EL (cell line): ENCODE data around the gene PGLYRP1.

Experiments
- DNase-seq: peaks from one replicate; pipeline ENCODE4 v3.0.0-alpha.2; 2016

PGLYRP1 gene

DNA sequence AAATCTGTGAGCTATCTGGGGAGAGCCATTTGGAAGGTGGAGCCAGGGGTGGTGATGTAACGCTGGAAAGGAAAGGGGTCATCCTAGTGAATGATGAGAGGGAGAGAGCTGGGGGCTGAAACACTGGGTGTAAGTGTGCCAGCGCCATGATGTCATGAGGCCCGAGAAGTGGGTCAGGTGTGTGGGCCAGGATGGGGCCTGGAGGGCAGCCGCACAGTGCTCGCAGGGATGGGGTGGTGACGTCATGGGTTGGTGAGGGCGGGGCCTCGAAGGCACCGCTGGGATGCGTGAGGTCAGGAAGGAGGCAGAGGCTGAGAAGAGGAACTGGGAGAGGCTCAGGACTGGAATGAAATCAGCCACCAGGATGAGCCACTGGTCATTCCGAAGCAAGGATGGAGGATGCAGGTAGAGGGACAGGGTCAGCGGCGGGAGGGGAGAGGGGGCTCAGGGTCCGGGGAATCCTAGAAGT lies 23.2 kb downstream of the PGLYRP1 start:
- peak; percentile 55 for DNase-seq

DNA sequence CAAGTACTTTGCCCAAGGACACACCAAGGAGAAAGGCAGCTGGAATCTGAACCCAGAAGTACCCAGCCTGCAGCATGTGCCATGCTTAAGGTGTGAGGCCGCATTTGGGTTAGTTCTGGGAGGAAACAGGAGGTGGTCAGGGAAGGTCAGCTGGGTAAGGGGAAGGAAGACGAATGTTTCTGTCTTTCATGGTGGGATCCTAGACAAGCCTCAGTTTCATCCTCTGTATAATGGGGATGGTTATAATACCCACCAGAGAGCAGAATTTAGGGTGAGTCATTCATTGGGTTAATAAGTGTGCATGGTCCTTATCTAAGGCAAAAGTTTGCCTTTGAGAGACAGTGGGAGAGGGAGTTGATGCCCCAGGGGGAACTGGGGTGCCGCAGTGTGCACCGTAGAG lies 24.0 kb downstream of the PGLYRP1 start:
- no peak for DNase-seq

DNA sequence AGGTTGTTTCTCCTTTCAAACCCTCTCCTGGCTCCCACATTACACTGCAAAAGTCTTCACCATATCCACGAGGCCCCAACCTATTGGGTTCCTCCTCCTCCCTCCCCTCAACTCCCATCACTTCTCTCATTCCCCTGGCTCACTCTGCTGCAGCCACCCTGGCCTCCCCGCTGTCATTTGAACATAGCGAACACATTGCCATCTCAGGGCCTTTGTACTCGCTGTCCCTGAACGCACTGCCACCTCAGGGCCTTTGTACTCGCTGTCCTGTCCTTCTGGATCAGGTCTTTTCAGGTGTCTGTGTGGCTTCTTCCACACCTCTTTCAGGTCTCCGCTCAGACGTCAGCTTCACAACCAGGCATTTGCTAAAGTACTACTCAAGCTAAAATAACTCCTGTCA lies 25.9 kb downstream of the PGLYRP1 start:
- no peak for DNase-seq

DNA sequence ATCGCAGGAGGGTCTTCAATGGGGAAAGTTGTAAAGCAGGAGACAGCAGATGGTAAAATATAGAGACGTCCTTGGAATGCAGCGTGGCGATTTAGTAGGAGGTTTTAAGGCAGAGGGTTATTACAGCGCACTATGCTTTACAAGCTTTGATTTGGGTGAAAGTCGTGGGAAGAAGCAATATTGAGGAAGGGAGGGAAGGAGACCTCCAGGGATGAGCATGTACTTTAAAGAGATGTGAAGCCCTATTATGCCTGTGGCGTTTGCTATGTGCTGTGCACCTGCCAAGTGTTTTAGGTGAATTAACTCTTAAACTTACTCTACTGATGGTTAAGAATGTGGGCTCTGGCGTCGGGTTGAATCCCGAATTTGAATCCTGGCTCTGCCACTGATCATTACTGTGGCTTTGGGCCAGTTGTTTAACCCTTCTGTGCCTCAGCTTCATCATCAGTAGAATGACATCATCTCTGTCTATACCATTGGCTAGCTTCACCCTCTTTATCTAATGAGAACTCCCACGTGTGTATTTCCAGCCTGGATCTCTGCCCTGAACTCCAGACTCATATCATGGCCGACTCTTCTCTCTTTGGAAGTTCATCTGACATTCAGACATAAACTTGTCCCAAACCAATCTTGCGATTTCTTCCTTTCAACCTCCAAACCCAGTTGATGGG lies 27.0 kb downstream of the PGLYRP1 start:
- DNase-seq = peak; percentile 28

DNA sequence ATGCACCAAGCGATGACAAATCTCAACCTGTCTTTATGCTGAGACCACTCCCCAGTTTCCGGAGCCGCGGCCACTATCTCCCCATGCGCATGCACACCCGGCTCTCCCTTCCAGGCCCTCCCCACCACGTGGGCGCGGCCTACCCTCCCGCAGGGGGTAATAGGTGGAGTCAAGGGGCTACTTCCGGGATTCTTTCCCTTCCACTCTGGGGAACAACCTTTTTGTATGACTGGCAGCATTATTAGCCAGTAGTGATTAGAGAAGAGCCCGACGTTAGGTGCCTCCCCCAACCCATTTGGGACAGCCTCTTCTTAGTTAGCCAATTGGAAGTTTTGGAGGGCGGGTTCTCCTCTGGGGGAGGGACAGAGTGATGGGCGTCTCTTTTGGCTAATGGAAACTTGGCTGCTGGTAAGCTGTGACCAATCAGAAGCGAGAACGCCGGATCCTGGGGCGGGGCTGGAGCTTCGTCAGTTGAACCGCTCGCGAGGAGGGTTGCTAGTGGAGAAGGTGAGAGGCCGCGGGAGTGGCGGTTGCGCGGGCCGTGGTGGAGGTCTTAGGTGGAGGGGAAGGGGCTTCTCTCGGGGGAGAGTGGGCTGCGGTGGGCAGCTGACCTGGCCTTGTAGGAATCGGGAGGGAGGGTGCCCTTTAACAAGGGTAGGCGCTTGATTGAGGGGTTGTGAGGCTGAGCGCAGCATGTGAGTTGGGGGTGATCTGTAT lies 27.7 kb downstream of the PGLYRP1 start, which contains the start of gene CCDC61:
Gene CCDC61, plus strand, starts transcription at position 470 of the 717 bp plus-strand sequence. CDS start 7,552 bp downstream, outside the sequence.
- DNase-seq = peak; percentile 100

DNA sequence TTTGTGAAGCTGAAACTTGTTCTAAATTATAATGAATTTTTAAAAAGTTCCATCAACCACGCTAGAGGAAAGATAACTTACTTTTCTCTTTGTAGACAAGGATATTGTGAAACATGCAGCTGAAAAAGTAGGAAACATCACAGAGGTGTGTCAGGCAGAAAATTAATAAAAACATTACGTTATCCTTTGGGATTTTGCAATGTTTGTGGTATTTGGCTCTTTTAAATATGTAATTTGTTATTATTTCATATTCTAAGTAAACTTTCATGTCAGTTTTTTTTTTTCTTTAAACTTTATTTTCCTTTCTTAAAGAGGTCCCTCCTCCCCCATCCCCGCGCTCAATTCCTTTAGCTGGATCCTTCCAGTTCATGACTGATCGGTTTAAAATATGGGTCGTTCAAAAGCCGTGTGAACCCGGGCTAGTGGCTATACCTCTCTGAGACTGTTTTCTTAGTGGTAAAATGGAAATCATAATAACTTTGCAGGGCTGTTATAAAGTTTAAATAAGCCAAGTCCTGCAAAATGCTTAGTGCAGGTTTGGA lies 28.3 kb downstream of the PGLYRP1 start:
- no peak for DNase-seq

DNA sequence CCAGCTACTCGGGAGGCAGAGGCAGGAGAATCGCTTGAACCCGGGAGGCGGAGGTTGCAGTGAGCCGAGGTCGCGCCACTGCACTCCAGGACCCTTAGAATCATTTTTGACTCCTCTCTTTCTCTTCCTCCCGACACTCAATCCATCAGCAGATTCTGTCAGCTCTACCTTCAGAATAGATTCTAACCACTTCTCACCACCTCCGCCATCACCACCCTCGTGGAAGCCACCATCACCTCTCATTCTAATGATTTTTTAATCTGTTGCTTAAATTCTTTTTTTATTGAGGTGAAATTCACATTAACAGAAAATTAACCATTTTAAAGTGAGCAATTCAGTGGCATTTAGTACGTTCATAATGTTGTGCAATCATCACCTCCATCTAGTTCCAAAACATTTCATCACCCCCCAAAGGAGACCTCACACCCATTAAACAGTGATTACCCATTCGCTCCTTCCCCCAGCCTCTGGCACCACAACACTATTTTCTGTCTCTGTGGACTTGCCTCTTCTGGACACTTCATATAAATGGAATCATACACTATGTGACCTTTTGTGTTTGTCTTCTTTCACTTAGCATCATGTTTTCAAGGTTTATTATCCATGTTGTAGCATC lies 32.6 kb downstream of the PGLYRP1 start:
- DNase-seq = no peak

DNA sequence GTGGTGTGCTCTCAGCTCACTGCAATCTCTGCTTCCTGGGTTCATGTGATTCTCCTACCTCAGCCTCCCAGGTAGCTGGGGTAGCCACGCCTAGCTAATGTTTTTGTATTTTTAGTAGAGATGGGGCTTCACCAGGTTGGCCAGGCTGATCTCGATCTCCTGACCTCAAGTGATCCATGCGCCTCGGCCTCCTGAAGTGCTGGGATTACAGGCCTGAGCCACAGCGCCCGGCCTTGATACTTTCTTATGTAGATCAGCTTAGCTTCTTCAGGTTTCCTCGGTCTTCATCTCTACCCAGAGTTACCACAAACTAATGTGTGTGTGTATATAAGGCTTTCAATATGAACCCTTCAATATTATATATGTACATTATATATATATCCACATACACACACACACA lies 37.5 kb downstream of the PGLYRP1 start:
- DNase-seq = no peak

DNA sequence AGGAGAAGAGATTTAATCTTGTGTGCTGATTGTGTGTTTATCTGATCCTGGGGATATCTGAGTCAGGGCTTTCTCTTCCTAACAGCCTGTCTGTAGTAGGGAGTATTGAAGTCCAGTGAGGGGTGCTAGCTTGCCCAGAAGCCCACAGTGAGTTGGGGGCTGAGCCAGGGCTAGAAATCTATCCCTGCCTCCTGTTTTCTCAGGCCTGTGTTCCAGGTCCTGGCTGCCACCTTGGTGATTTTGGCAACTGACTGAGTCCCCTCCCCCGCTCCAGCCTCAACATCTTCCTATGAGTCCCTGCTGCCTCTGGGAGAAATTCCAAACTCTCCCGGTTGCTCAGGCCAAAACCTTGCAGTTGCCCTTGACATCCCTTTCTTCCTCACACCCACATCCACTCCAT lies 41.5 kb downstream of the PGLYRP1 start:
- no peak for DNase-seq

DNA sequence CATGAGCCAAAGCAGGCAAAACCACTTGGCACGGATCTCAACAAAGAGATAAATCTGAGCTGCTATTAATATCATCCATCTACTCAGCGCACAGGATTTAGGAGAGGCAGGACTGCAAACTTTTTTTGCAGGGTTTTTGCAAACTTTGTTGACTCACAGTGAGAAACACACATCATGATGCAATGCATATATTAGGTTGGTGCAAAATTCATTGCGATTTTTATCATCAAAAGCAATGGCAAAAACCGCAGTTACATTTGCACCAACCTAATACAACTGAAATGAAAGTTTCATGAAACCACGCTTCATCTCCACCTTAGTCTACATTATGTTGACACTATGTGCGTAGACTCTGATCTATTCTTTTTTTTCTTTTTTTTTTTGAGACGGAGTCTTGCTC lies 44.7 kb downstream of the PGLYRP1 start:
- DNase-seq = no peak

DNA sequence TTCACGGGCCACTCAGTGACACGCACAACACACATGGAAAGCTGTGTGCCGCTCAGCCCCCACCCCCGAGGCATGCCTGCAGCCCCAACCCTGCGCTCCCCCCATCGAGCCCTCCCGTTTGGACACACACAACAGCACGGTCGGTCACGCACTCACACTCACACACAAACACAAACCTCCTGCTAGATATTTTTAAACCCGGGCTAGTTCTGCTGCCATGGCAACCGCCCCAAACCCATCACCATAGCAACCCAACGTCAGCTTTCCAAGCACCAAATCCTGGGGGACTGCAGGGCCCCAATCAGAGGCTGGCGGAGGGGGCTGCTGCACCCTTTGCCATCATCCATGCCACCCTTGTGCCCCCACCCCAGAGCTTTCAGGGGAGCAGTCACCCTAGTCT lies 46.7 kb downstream of the PGLYRP1 start:
- DNase-seq = no peak

DNA sequence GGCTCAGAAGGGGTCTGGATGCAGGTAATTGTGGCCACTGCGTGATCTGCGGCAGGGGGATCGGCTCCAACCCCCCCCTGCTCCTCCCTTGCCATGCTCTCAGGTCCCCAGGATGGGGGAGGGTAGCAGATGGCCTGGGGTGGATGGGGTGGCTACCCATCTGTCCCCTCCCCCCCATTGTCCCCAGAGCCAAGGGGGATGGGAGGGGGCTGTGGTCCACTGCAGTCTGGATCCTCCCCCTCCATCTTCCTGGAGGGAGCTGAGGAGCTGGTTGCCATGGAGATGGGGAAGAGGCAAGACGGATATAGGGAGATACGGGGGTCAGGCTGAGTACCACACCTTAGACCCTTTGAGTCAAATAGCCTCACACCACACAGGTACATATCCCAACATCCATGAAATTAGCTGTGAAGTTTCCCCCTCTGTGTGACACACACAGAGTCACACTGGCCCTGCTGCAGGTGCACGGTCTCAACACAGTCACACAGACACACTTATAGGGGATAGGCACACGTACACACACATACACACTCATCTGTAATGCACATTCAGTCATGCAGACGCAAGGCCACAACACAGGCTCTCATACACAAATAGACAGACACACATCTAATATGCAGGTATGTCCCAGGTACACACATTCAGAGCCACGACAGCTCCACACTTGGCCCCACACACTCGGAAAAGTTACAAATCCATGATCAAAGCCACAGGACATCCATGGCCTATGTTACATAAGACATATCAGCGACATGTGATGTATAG lies 47.4 kb downstream of the PGLYRP1 start:
- no peak for DNase-seq

DNA sequence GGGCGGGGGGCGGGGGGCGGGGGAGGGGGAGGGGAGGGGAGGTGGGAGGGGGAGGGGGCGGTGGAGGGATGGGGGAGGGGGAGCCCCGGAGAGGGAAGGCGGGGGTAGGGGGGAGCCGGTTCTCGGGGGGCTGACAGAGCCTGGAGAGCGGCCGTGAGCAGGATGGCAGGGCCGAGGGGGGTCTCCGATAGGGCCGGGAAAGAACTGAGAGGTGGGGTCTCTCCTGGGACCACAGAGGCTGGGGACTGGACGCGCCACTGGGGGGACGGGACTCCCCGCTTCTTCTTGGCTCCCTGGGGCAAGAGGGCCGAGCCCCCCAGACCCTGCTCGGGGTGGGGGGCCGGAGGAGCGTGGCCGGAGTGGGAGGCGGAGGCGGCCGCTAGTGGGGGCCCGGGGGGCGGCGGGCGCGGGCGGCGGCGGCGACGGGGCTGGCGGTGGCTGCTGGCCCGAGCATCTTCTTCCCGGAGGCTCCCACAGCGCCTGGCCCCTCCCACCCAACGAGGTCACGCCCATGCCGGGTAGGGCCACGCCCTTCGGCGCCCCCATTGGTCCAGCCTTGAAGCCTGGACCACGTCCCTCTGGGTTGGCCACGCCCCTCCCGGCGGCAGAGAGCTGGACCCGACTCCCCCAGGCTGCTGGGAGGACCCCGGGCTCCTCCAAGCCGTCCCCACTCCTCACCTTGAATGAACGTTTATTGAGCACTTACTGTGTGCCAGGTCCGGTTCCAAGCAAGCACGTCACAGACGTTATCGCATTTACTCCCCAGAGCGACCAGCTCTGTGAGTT lies 49.1 kb downstream of the PGLYRP1 start, which contains the start of gene NOVA2:
Gene NOVA2, minus strand, starts transcription at position 313 of the 786 bp plus-strand sequence. CDS start 514 bp downstream, outside the sequence.
- DNase-seq = peak; percentile 39

DNA sequence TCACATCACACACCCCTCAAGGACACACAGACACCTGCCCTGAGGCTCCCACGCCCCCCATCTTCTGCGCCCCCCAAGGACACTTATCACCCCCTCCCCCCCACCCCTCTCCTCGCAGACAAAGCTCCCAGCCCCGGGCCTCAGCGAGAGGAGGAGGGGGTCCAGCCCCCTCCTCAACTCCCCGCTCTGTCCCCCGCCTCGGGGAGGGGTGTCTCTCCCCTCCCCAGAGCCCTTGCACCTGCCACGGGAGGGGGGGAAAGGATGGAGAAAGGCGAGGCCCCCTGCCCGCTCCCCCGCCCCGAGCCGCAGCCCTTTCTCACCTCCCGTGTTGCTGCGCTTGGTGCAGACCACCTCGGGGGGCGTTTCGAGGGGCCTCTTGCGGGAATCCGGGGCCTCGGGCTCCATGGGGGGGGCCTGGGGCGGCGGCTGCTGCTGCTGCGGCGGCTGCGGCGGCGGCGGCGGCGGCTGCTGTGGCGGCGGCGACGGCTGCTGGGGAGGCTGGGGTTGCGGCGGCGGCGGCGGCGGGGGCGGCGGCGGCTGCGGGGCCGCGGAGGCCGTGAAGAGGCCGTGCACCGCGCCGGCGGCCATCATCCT lies 49.8 kb downstream of the PGLYRP1 start:
- DNase-seq = no peak

DNA sequence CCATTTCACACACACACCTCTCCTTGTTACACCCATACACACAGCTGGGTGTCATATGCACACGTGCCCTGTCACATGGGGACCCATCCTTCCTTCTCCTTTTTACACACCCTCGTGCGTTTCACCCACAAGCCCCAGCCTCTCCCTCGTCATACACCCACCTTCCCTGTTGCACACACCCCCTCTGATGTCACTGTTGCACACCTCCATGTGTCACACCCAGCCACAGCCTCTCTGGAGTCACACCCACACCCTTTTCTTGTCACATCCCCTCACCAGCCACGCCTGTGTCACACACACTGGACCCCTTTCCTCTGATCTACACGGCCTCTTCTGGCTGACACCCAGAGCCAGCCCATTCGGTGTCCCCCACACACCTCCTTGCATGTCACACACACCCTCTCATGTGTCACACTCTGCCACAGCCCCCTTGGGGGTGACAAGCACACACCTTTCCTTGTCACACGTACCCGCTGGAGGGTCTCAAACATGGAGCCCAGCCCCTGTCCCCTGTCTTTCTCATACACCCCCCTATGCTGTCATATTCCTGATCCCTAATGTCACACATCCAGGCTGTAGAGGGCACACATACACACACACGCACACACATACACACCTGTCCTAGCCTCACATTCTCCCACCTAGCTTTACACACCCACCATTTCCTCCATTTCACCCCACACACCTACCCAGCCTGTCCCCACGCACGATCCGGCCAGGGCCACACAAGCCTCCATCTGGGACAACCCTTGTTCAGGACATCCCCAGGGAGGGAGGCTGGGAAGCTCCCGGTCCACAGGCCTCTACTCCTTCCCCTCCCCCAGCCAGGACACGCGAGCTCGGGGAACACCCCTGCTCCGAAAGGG lies 50.5 kb downstream of the PGLYRP1 start:
- no peak for DNase-seq

DNA sequence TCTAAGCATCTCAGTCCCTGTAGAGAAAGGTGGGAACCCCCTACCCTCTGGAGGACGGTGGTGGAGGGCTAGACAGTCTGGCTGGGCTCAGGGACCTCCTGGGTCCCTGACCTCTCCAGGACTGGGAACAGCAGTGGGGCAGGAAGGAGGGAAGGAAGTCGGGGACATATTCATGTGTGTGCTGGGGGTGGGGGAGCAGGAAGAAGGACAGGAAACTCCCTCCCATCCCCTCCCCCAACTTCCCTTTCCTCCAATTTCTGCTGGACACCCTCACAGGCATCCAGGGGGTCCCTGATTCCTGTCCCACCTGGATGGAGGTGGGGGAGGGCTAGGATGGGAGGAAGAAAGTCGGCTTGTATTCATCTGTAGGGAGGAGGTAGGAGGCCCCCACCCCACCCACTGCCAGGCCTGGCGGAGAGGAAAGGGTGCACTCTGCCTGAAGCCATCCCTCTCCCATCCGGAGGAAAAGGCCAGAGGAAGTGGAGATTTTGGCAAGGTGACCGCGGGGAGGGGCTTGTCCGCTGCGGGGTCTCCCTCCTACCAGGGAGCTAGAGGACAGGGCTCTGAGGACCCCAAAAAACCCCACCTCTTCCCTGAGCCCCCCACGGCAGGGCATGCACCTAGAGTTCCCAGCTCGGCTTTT lies 51.5 kb downstream of the PGLYRP1 start:
- no peak for DNase-seq

DNA sequence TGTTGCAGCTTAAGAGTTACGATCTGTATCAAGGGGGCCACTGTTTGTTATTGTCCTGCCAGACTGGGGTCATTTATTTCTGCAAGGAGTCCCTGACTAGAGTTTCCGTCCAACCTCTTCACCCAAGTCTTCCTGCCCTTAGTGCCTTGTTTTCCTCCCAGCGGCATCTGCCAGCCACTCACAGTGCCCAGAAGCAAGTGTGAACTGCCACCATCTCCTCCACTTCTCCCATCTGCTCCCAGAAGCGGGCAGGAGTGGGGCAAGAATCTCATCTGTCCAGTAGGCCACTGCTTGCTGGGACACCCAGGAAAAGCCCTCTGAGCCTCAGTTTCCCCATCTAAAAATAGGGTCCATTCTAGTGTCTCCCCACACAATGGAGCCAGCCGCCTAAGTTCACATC lies 53.2 kb downstream of the PGLYRP1 start:
- DNase-seq = no peak
